HT1080 (cell line): ENCODE measurements around the gene NXPH4. TPM values are rescaled to one million over a fixed set of nuclear protein-coding genes. Genes with fewer than 3 reads are reported as not detected.

Experiments
- DNase-seq: peaks from one replicate; pipeline ENCODE4 v3.0.0-alpha.2; 2015; ENCODE audit warnings: low read depth
- small RNA-seq: library from RNA; depleted of rRNA; stranded (forward); fragments of <200 nt; gene quantifications from one replicate; pipeline ENCODE3, GENCODE V24; 2014
- total RNA-seq: library from RNA; depleted of rRNA; stranded (reverse); fragments of >200 nt; shearing (Covaris generic); gene quantifications from 2 replicates; pipeline ENCODE4 v1.2.3, GENCODE V29; 2014; rRNA removed

The NXPH4 gene
- total RNA-seq, 1 experiment from 2014 or later, result 17.1 TPM

DNA sequence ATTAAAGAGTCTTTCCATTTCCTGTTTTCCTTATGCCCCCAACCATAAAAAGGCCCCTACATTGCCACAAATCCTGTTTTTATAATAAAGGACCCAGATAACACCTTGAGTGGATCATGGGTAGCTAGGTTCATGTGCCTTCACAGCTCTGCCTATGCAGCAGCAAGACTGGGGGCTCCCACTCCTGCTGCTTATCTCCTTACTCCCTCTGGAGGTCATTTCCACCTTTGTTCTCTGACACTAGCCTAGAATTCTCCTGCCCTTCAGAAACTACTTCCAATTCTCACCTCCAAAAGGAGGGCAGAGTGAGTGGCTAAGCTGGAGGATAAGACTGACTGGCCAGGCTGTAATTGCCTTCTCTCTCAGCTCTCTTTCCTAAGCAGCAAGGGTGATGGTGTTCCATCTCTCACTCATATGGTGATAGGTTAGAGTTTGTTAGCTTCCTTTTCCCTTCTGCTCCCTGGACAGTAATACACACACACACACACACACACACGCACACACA is 54.4 kb downstream of the NXPH4 start:
- peak; percentile 10 for DNase-seq

DNA sequence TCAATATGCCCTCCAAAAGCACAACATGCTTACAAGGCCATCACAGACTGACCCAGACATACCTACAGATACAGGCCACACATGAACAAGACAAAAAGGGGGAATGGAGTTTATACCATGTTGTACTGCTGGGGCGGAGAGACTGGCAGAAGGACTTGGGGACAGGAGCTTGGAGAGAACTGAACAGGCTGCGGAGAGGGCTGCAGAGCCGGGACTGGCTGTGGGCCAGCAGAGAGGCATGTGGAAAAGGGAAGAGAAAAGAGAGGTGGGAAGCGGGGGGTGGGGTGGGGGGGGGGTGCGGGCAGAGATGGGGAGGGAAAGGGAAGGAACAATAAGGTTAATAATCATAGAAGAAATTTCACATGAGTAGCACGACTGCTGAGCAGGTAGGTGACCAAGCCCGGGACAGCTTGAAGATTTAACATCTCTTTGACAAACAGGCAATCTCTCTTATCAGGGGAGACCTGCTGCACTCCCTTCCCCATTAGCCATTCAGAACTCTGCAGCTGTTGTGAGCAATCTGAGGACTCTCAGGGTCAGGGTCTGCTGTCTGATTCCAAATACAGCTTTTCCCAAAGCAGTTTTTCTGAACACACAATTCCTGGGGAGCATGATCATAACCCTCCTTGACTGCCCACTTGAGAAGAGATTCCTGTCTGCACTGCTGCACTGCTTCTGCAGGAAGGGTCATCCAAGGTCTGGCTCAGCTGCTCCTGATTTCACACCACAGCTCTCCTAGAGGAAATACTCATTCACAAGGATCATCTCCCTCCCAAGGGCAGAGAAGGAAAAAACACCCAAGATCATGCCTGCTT is 56.0 kb downstream of the NXPH4 start:
- DNase-seq, result peak; percentile 11

DNA sequence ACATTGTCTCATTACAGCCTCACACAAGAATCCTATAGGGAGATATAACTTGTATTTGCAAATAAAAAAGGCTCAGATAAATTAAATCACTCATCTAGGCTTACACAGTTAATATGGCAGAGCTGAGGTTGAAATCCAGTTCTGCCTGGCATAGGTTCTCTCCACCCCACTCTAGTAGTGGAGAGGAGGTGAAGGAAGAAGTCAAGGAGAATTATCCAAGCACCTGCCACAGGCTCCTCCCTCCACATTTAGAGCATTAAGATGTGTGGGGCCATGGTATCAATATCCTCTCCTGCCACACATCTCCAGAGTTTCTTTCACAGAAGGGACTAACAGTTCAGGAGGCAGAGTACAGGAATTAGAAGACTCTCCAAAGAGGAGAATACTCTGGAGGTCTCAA is 56.9 kb downstream of the NXPH4 start:
- DNase-seq, result no peak

Small RNAs within 50 kb of the gene (small RNA-seq; reads per million reads assigned to genes)
- 0.07 reads per million for gene MIR1228

Other genes starting within 250 kb of the NXPH4 start
- gene ZBTB39, start 210.2 kb upstream of the NXPH4 start, total RNA-seq, result 5.0 and 6.9 TPM in 2 replicates
- not detected in 2 replicates for gene TAC3, start 200.3 kb upstream of the NXPH4 start, total RNA-seq
- not detected in 2 replicates for gene MYO1A, start 166.7 kb upstream of the NXPH4 start, total RNA-seq
- 19.0 and 23.3 TPM in 2 replicates for gene NEMP1, start 138.0 kb upstream of the NXPH4 start, total RNA-seq
- 27.4 and 30.6 TPM in 2 replicates for gene NAB2, start 127.7 kb upstream of the NXPH4 start, total RNA-seq
- 107 and 118 TPM in 2 replicates for gene STAT6, start 105.4 kb upstream of the NXPH4 start, total RNA-seq
- 12.5 and 14.8 TPM in 2 replicates for gene LRP1, start 88.3 kb upstream of the NXPH4 start, total RNA-seq
- gene LRP1-AS, start 69.2 kb upstream of the NXPH4 start, total RNA-seq, result not detected in 2 replicates
- 263 and 293 TPM in 2 replicates for gene SHMT2, start 12.9 kb downstream of the NXPH4 start, total RNA-seq
- 0.10 and 0.27 TPM in 2 replicates for gene STAC3, start 34.4 kb downstream of the NXPH4 start, total RNA-seq
- 7.4 and 13.0 TPM in 2 replicates for gene R3HDM2, start 214.2 kb downstream of the NXPH4 start, total RNA-seq
- gene INHBC, start 218.0 kb downstream of the NXPH4 start, total RNA-seq, result 0.13 and 0.37 TPM in 2 replicates
- 1.4 and 2.1 TPM in 2 replicates for gene INHBE, start 238.5 kb downstream of the NXPH4 start, total RNA-seq
- 0.60 and 4.0 TPM in 2 replicates for gene GLI1, start 243.0 kb downstream of the NXPH4 start, total RNA-seq